Glomerular endothelial cell (primary cell): Measurements from ENCODE around the gene EMC9. TPM values are rescaled to one million over a fixed set of nuclear protein-coding genes. Genes with fewer than 3 reads are reported as not detected.

Experiments
- DNase-seq: peaks from one replicate; pipeline ENCODE4 v3.0.0-alpha.2; 2011; ENCODE audit warnings: low read depth, low spot score; ENCODE audit errors: extremely low read depth
- total RNA-seq: library from RNA; depleted of rRNA; stranded (reverse); fragments of >200 nt; gene quantifications from 2 replicates; pipeline ENCODE4 v1.2.3, GENCODE V29; 2015

The EMC9 gene
- total RNA-seq: 12.3 and 16.9 TPM in 2 replicates

GRCh38 chr14:24141097-24141880, at the start of gene EMC9:
Gene EMC9 (minus strand): TSS chr14:24141591. CDS start chr14:24141304, 287 bp downstream.
- peak; percentile 90 for DNase-seq

GRCh38 chr14:24190416-24190815, 49.0 kb upstream of the EMC9 start:
- DNase-seq: no peak

- no peak for DNase-seq
Observed at GRCh38 chr14:24189460-24189859, 48.1 kb upstream of the EMC9 start.

- DNase-seq: no peak
Observed at GRCh38 chr14:24189059-24189375, 47.6 kb upstream of the EMC9 start.

- DNase-seq: peak; percentile 88
Observed at GRCh38 chr14:24188251-24189058, 47.1 kb upstream of the EMC9 start, which contains the start of gene IPO4. Gene IPO4 (minus strand): TSS chr14:24188816. CDS start chr14:24188787, 29 bp downstream.

- DNase-seq: no peak
Observed at GRCh38 chr14:24187539-24187915, 46.1 kb upstream of the EMC9 start.

GRCh38 chr14:24186831-24187538, 45.6 kb upstream of the EMC9 start:
- DNase-seq: no peak

GRCh38 chr14:24185741-24186140, 44.4 kb upstream of the EMC9 start:
- DNase-seq: no peak

GRCh38 chr14:24185026-24185425, 43.6 kb upstream of the EMC9 start:
- DNase-seq: no peak

- DNase-seq: no peak
Observed at GRCh38 chr14:24184104-24184970, 42.9 kb upstream of the EMC9 start.

- no peak for DNase-seq
Observed at GRCh38 chr14:24183014-24183481, 41.7 kb upstream of the EMC9 start.

GRCh38 chr14:24182110-24182882, 40.9 kb upstream of the EMC9 start:
- DNase-seq: no peak

GRCh38 chr14:24181371-24182077, 40.1 kb upstream of the EMC9 start:
- DNase-seq: no peak

- DNase-seq: no peak
Observed at GRCh38 chr14:24179961-24180796, 38.8 kb upstream of the EMC9 start.

- no peak for DNase-seq
Observed at GRCh38 chr14:24179294-24179960, 38.0 kb upstream of the EMC9 start.

GRCh38 chr14:24178399-24179178, 37.2 kb upstream of the EMC9 start:
- no peak for DNase-seq

GRCh38 chr14:24177891-24178290, 36.5 kb upstream of the EMC9 start:
- no peak for DNase-seq
